ENCODE measurements around the gene SNRPB. TPM values are rescaled to one million over a fixed set of nuclear protein-coding genes. Genes with fewer than 3 reads are reported as not detected.
A peak's percentile ranks its signal among the peaks of the same experiment; 100 is the strongest.

SNRPB gene
- total and polyA plus RNA-seq, 2 of the 13 experiments (the other 11 are each of a cell fraction or from before 2014, with no cell fraction given), result 473 to 844 TPM

- TF ChIP-seq ZFAT (CRISPR knock-in tag; conservative IDR thresholded peaks at IDR 0.05), result no peak
- no peak for TF ChIP-seq GTF3A (CRISPR knock-in tag; conservative IDR thresholded peaks at IDR 0.05)
- TF ChIP-seq MAFF (IDR thresholded peaks at IDR 0.05; ENCODE audit: low read depth, low read length), result no peak
- TF ChIP-seq RXRB (CRISPR knock-in tag; IDR thresholded peaks at IDR 0.05; ENCODE audit: borderline replicate concordance), result no peak
- TF ChIP-seq ZNF441 (CRISPR knock-in tag; IDR thresholded peaks at IDR 0.05; ENCODE audit: borderline replicate concordance), result no peak
- TF ChIP-seq RAD21 (CRISPR knock-in tag; IDR thresholded peaks at IDR 0.05), result no peak
- no peak for TF ChIP-seq MAZ (IDR thresholded peaks at IDR 0.05; ENCODE audit: borderline replicate concordance, low read depth, low read length)
- TF ChIP-seq MAZ (CRISPR knock-in tag; IDR thresholded peaks at IDR 0.05; ENCODE audit: low read depth), result no peak
- TF ChIP-seq ZNF792 (CRISPR knock-in tag; IDR thresholded peaks at IDR 0.05), result no peak
- no peak for TF ChIP-seq GABPA (IDR thresholded peaks at IDR 0.05; ENCODE audit: low read depth, low read length)
- TF ChIP-seq GABPA (CRISPR knock-in tag; IDR thresholded peaks at IDR 0.05; ENCODE audit: low read depth), result no peak
- TF ChIP-seq, protein P1, sequence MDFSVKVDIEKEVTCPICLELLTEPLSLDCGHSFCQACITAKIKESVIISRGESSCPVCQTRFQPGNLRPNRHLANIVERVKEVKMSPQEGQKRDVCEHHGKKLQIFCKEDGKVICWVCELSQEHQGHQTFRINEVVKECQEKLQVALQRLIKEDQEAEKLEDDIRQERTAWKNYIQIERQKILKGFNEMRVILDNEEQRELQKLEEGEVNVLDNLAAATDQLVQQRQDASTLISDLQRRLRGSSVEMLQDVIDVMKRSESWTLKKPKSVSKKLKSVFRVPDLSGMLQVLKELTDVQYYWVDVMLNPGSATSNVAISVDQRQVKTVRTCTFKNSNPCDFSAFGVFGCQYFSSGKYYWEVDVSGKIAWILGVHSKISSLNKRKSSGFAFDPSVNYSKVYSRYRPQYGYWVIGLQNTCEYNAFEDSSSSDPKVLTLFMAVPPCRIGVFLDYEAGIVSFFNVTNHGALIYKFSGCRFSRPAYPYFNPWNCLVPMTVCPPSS (IDR thresholded peaks at IDR 0.05), result peak; percentile 93; the same call in 1 of the 2 replicates
- TF ChIP-seq ZMYM2 (CRISPR knock-in tag; IDR thresholded peaks at IDR 0.05), result no peak
- peak; percentile 44 for TF ChIP-seq ZNF282 (IDR thresholded peaks at IDR 0.05; ENCODE audit: partially characterized antibody)
- no peak for TF ChIP-seq ZNF292 (CRISPR knock-in tag; IDR thresholded peaks at IDR 0.05; ENCODE audit: borderline replicate concordance, low read depth)
- TF ChIP-seq STAT5B (CRISPR knock-in tag; IDR thresholded peaks at IDR 0.05), result no peak
- TF ChIP-seq PHF5A (CRISPR knock-in tag; IDR thresholded peaks at IDR 0.05; ENCODE audit: low read depth, unreplicated experiment), result no peak
- no peak for TF ChIP-seq HNRNPH1 (optimal IDR thresholded peaks at IDR 0.05; ENCODE audit: low read depth, low read length)
- TF ChIP-seq RAD51 (IDR thresholded peaks at IDR 0.05; ENCODE audit: borderline replicate concordance), result no peak
- TF ChIP-seq U2AF2 (IDR thresholded peaks at IDR 0.05; ENCODE audit: low read depth, low read length), result no peak
- TF ChIP-seq, protein P2, sequence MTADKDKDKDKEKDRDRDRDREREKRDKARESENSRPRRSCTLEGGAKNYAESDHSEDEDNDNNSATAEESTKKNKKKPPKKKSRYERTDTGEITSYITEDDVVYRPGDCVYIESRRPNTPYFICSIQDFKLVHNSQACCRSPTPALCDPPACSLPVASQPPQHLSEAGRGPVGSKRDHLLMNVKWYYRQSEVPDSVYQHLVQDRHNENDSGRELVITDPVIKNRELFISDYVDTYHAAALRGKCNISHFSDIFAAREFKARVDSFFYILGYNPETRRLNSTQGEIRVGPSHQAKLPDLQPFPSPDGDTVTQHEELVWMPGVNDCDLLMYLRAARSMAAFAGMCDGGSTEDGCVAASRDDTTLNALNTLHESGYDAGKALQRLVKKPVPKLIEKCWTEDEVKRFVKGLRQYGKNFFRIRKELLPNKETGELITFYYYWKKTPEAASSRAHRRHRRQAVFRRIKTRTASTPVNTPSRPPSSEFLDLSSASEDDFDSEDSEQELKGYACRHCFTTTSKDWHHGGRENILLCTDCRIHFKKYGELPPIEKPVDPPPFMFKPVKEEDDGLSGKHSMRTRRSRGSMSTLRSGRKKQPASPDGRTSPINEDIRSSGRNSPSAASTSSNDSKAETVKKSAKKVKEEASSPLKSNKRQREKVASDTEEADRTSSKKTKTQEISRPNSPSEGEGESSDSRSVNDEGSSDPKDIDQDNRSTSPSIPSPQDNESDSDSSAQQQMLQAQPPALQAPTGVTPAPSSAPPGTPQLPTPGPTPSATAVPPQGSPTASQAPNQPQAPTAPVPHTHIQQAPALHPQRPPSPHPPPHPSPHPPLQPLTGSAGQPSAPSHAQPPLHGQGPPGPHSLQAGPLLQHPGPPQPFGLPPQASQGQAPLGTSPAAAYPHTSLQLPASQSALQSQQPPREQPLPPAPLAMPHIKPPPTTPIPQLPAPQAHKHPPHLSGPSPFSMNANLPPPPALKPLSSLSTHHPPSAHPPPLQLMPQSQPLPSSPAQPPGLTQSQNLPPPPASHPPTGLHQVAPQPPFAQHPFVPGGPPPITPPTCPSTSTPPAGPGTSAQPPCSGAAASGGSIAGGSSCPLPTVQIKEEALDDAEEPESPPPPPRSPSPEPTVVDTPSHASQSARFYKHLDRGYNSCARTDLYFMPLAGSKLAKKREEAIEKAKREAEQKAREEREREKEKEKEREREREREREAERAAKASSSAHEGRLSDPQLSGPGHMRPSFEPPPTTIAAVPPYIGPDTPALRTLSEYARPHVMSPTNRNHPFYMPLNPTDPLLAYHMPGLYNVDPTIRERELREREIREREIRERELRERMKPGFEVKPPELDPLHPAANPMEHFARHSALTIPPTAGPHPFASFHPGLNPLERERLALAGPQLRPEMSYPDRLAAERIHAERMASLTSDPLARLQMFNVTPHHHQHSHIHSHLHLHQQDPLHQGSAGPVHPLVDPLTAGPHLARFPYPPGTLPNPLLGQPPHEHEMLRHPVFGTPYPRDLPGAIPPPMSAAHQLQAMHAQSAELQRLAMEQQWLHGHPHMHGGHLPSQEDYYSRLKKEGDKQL (CRISPR knock-in tag; IDR thresholded peaks at IDR 0.05; ENCODE audit: low read depth), result no peak
- no peak for TF ChIP-seq NFKB2 (CRISPR knock-in tag; IDR thresholded peaks at IDR 0.05; ENCODE audit: borderline replicate concordance)
- TF ChIP-seq, protein P3, sequence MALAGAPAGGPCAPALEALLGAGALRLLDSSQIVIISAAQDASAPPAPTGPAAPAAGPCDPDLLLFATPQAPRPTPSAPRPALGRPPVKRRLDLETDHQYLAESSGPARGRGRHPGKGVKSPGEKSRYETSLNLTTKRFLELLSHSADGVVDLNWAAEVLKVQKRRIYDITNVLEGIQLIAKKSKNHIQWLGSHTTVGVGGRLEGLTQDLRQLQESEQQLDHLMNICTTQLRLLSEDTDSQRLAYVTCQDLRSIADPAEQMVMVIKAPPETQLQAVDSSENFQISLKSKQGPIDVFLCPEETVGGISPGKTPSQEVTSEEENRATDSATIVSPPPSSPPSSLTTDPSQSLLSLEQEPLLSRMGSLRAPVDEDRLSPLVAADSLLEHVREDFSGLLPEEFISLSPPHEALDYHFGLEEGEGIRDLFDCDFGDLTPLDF (CRISPR knock-in tag; IDR thresholded peaks at IDR 0.05), result no peak
- TF ChIP-seq MAFG (CRISPR knock-in tag; IDR thresholded peaks at IDR 0.05), result no peak
- 0 out of 2 replicates have a peak, but pooled peaks have one; percentile 12 for TF ChIP-seq ARNT (IDR thresholded peaks at IDR 0.05)
- no peak for TF ChIP-seq MAF1 (CRISPR knock-in tag; IDR thresholded peaks at IDR 0.05; ENCODE audit: borderline replicate concordance)
- TF ChIP-seq DNMT3B (CRISPR knock-in tag; conservative IDR thresholded peaks at IDR 0.05), result no peak
These were observed 45.8 kb upstream of the SNRPB start (continued) for GRCh38 chr20:2516399-2516798.
